Stimulated activated CD8-positive, alpha-beta memory T cell treated with anti-CD3 and anti-CD28 coated beads, Interleukin-2, amount 100 ng/mL, for 48 hours (primary cell): ENCODE results near the gene MAJIN.

Source experiments
- DNase-seq, 2 donors: peaks; one replicate each; pipeline ENCODE4 v3.0.0-alpha.2; 2020; ENCODE audit warnings: low read depth in 2 of 2

The MAJIN gene

GRCh38 chr11:64911689-64912088 lies 60.2 kb downstream of the MAJIN start:
- DNase-seq, result no peak

- no peak for DNase-seq
These were observed 60.8 kb downstream of the MAJIN start for GRCh38 chr11:64911142-64911541.

- DNase-seq, result no peak
These were observed 61.3 kb downstream of the MAJIN start for GRCh38 chr11:64910451-64911093.

- DNase-seq, result no peak
These were observed 62.1 kb downstream of the MAJIN start for GRCh38 chr11:64909653-64910343.

- no peak for DNase-seq
These were observed 63.1 kb downstream of the MAJIN start for GRCh38 chr11:64908766-64909165.

GRCh38 chr11:64906314-64906635 lies 65.6 kb downstream of the MAJIN start:
- DNase-seq, result no peak

- no peak for DNase-seq
These were observed 66.2 kb downstream of the MAJIN start for GRCh38 chr11:64905516-64906313.

GRCh38 chr11:64903291-64903833 lies 68.5 kb downstream of the MAJIN start:
- no peak for DNase-seq

GRCh38 chr11:64902102-64902900 lies 69.6 kb downstream of the MAJIN start:
- no peak for DNase-seq

GRCh38 chr11:64900774-64901173 lies 71.1 kb downstream of the MAJIN start:
- no peak for DNase-seq

- no peak for DNase-seq
These were observed 71.6 kb downstream of the MAJIN start for GRCh38 chr11:64900263-64900678.

- no peak for DNase-seq
These were observed 73.4 kb downstream of the MAJIN start for GRCh38 chr11:64898541-64898940.

GRCh38 chr11:64898076-64898445 lies 73.8 kb downstream of the MAJIN start:
- DNase-seq, result no peak

GRCh38 chr11:64897381-64898075 lies 74.4 kb downstream of the MAJIN start:
- DNase-seq, result no peak

- no peak for DNase-seq
These were observed 75.4 kb downstream of the MAJIN start for GRCh38 chr11:64896448-64897022.

GRCh38 chr11:64894812-64895452 lies 77.0 kb downstream of the MAJIN start:
- DNase-seq, result no peak

GRCh38 chr11:64894070-64894811 lies 77.7 kb downstream of the MAJIN start:
- DNase-seq, result peak; percentile 90 to 93

- no peak for DNase-seq
These were observed 78.5 kb downstream of the MAJIN start for GRCh38 chr11:64893194-64894069.

- no peak for DNase-seq
These were observed 79.1 kb downstream of the MAJIN start for GRCh38 chr11:64892838-64893193.
